ENCODE data around the gene USP5.

- TF ChIP-seq CTCF (IDR thresholded peaks at IDR 0.05; ENCODE audit: insufficient read depth, low read length, poor library complexity, severe bottlenecking) (no peak), EZH2phosphoT487 (conservative IDR thresholded peaks at IDR 0.05; ENCODE audit: low read length) (peak; percentile 99; the same call in 1 of the 2 replicates)
These were observed 23.0 kb upstream of the USP5 start for GRCh38 chr12:6828781-6829535.
